ENCODE data around the gene PMEPA1.

PMEPA1 gene

DNA sequence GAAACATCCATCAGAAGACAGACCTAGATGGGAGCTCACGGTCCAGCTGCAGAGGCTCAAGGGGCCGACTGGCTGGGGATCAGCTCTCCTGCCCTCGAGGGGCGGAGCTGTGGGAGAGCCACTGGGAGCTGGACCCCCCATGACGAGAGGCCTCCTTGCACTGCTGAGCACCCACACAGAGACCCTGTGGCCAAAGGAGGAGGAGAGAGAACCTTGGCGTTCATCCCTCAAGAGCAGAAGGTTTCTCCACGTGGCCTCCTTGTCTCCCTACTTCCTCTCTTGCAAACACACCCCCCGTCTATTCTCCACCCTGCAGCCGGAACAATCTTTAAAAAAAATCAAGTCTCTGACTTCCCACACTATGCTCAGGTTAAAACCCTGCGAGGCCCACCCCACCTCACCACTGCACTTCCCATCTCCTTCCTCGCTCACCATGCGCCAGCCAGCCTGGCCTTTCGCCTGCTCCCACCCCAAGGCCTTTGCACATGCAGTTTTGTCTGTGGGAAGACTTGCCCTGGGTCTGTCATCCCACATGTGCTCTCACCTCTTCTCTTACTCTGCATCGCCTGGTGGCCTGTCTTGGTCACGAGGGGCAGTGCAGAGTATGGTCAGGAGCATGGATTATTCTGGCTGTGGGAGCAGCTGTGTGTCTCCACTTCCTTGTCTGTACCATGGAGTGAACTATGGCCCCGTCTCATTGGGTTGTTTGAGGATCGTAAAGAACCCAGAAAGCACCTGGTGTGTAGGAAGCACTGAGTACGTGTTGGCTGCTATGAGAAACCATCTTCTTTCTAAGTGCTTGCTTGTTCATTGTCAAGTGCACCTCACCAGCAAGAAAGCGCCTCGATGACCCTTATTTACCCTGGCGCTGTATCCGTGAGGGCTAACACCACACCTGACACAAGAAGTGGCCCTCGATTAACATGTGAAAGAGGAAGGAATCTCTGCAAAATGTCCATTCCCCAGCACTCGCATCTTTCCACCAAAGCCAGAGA lies 32.9 kb downstream of the PMEPA1 start:
- DNase-seq (ENCODE audit: extremely low read depth, low read depth), result no peak
- no peak for TF ChIP-seq CTCF (IDR thresholded peaks at IDR 0.05; ENCODE audit: low read depth, low read length)

DNA sequence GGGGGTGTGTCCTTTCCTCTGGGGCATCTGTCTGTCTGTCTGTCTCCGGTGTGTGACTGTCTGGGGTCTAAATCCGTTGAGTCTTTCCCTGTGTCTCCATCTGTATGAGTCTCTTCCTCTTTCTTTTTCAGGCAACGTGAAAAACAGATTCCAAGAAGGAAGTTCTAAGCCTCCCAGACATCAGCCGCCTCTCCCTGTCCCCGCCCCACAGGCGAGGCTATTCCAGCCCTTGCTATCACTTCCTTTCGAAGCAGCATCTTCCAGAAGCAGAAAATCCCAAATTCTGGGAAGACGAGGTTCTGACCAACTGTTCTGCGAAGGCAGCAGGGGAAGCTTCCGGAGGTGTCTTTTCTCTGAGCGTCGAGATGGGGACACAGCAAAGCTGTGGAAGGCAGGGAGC lies 34.0 kb downstream of the PMEPA1 start:
- DNase-seq (ENCODE audit: extremely low read depth, low read depth), result no peak
- no peak for TF ChIP-seq CTCF (IDR thresholded peaks at IDR 0.05; ENCODE audit: low read depth, low read length)

DNA sequence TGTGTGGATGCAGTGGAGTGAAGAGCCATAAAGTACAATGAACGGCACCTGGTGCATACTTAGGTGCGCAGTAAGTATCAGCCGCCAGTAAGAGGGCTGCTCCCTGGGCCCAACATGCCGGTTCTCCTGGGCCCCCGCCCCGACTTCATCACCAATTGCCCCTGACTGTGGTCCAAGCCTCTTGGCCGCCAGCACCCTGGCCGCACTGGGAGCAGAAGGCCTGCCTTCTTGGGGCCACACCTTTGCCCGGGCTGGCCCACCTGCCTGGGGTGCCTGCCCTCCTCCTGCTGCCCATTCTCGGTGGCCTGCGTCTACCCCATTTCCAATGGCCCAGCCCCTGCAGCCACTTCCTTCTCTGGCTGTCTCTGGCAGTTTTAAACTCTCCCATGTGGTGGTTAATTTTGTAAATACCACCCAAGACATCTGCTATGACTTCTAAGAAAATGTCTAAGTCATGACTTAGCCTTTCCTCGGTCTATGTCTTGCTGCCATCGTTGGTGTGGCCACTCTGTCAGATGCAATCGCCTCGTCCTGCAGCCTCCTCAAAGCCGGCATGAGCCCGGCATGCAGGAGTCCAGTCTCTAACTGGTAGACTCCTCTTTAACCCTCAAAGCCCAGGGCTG lies 36.8 kb downstream of the PMEPA1 start:
- TF ChIP-seq CTCF (IDR thresholded peaks at IDR 0.05; ENCODE audit: low read depth, low read length), result no peak
- no peak for DNase-seq (ENCODE audit: extremely low read depth, low read depth)

DNA sequence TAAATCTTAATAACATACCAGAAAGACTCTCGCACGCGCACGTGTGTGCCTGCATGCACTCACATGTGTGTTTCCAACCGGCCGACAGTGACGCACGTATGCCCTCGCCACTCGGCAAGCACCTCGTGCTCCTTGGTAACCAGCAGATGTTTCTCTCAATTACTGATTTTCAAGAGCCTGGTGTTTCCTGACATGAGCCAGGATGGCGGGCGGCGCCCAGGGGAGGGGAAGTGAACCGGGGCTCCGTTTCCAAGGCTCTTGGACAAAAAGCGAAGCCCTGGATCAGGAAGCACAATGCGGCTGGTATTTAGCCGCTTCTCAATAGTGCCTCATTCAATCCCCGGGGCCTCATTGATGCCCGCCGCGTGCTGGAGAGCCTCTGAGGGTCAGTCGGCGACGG lies 37.7 kb downstream of the PMEPA1 start:
- no peak for DNase-seq (ENCODE audit: extremely low read depth, low read depth)
- no peak for TF ChIP-seq CTCF (IDR thresholded peaks at IDR 0.05; ENCODE audit: low read depth, low read length)

DNA sequence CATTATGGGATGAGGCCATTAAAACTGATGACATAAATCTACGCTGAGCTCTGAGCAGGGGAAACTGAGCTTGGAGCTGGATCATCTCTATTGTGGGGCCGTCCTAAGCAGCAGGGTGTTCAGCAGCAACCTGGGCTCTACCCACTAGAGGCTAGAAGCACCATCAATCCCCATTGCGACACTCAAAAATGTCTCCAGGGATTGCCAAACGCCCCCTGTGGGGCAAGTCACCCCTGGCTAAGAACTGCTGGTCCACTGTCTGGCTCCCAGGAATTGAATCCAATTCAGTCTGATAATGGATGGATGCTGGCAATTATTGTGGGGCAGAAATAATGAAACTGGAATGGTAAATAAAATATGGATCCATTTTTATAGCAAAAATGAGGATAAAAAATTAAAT lies 38.2 kb downstream of the PMEPA1 start:
- no peak for DNase-seq (ENCODE audit: extremely low read depth, low read depth)
- no peak for TF ChIP-seq CTCF (IDR thresholded peaks at IDR 0.05; ENCODE audit: low read depth, low read length)

- no peak for DNase-seq (ENCODE audit: extremely low read depth, low read depth)
- no peak for TF ChIP-seq CTCF (IDR thresholded peaks at IDR 0.05; ENCODE audit: low read depth, low read length)
Observed at GRCh38 chr20:57671072-57671391, 38.8 kb downstream of the PMEPA1 start.

Measured in AG09319 (cell line).